HG03439 (cell line): ENCODE measurements around the gene ACSF3.

Experiments
- ATAC-seq: cut with Tn5 transposase; IDR thresholded peaks from one replicate; pipeline ENCODE4 v1.9.1; 2021; ENCODE audit warnings: mild to moderate bottlenecking, moderate library complexity; ENCODE audit not compliant: unreplicated experiment

ACSF3 gene

DNA sequence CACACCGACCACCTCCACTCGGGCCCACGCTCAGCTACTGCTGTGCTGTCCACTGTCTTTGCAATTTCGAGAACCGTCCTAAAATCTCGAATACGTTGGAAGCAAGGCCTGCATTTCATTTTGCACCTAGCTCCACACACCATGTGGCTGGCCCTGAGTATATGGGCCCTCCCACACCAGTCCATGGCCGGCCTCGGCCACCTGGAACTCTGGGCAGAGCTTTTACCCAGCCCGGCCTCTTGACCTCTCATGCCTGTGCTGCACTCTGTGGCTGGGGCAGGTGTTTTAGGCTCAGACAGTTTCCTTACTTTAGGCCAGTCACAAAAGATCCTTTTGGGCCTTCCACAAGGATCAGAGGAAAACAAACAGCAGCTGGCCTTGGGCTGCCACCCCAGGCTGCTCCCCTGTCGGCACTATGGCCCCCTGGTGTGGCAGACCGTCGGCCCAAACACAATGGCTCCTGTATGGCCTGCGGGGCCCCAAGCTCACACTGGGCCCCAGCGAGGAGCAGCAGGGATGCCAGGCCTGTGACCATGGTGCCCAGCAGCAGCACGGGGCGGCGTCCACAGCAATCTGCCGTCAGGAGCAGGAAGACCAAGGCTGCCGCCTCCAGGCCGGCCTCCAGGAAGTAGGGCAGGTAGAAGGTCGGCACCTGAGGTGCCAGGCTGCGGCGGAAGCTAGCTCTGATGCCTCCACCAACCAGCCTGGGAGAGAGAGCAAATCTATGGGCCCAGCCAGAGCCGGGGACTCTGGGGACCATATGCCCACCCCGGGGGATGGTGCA lies 104.2 kb downstream of the ACSF3 start:
- ATAC-seq: no peak

GRCh38 chr16:89198417-89199240 lies 105.0 kb downstream of the ACSF3 start:
- ATAC-seq: no peak

- no peak for ATAC-seq
These were observed 105.8 kb downstream of the ACSF3 start for GRCh38 chr16:89199241-89200123.

GRCh38 chr16:89200124-89200849 lies 106.6 kb downstream of the ACSF3 start, which contains the start of gene SLC22A31:
TSS of gene SLC22A31 (minus strand) at chr16:89200537. CDS start at chr16:89200501, 36 bp downstream.
- no peak for ATAC-seq

DNA sequence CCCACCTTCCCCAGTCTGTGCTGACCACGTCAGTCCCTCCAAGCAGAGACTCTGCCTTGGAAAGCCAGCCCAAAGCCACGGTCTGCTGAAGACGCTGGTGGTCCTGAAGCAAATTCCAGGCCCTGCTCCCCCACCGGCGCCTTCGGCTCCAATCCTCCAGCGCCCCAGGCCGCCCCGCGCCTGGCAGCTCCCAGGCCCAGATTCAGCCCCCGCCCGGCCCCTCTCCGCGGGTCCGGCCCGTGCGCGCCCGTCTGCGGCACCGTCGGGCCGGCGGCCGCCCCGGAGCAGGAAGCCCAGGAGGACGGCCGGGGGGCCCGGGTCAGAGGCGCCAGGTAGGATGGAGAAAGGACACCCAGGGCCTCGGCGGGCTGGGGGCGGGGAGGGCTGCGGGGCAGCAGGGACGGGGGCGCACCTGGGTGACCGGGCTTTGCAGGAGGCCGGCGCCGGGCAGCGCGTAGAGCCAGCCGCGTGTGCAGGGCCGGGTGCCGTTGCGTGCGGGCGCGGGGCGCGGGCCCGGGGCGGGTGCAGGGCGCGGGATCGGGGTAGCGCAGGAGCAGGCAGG lies 107.3 kb downstream of the ACSF3 start:
- no peak for ATAC-seq

DNA sequence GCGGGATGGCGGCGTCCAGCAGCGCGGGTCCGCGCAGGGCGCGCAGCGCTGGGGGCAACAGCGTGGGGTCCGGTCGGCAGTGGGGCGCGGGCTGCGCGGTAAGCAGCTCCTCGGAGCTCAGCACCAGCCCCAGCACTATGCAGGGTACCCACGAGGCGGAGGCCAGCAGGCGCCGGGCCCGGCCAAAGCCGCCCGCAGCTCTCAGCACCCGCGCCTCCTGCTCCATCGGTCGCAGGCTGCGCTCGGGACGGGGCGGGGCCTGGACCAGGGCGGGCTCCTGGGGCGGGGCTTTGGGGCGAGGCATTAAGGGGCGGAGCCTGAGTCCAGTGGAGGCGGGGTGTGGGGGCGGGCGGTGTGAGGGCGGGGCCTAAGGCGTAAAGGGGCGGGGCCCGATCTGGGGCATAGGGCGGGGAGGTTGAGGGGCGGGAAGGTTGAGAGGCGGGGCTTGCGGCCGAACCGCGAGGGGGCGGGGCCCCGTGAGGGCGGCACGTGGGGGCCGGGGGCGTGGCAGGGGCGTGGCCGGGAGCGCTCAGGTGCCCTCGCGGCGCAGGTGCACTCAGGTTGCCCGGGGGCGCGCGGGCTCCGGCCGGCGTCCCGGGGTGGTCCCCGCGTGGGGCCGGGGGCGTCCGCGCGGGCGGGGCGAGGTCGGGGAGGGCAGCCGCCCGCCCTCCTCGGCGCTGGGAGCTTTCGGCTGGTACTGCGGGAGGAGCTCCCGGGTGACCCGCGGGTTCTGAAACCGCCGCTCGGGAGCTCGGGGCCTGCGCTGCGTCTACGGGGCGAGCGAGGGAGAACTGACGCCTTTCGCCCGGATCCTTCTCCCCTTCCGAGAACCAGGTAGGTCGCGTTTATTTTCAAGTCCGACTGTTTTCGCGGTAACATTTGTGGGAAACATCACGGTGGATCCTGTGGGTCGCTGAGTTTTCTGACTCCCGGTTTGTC lies 108.1 kb downstream of the ACSF3 start:
- ATAC-seq: no peak

GRCh38 chr16:89202422-89203215 lies 109.0 kb downstream of the ACSF3 start:
- no peak for ATAC-seq
